Stimulated activated CD8-positive, alpha-beta memory T cell treated with anti-CD3 and anti-CD28 coated beads, Interleukin-4, amount 100 ng/mL, for 48 hours (primary cell): ENCODE data around the gene JAK3.

Source experiments
- DNase-seq: peaks from one replicate; pipeline ENCODE4 v3.0.0-alpha.2; 2020

JAK3 gene

GRCh38 chr19:17837972-17838371 lies 9.8 kb downstream of the JAK3 start:
- no peak for DNase-seq

- DNase-seq: no peak
Measured at GRCh38 chr19:17836530-17836929, 11.3 kb downstream of the JAK3 start.

- DNase-seq: no peak
Measured at GRCh38 chr19:17835182-17836006, 12.4 kb downstream of the JAK3 start.

- DNase-seq: no peak
Measured at GRCh38 chr19:17834350-17835181, 13.2 kb downstream of the JAK3 start.

GRCh38 chr19:17832443-17833208 lies 15.2 kb downstream of the JAK3 start:
- no peak for DNase-seq

DNA sequence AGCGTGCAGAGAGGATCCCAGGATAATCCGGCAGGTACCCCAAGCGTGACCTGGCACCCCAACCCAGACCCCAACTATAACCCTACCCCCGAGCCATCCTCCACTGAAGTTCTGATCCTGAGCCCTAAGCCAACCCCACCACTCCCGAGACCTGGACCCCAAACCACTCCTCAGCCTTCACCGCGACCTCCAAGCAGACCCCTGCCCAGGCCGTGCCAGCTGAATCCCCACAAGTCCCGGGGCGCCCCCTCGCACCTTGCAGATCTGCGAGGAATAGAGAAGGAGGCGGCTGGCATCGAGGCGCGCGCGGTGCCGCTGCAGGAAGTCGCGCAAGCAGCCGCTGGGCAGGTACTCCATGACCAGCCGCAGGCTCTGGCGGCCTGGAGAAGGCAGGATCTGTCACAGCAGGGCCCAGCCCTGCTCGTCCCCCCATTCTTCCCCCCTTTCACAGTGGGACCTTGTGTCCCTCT lies 16.3 kb downstream of the JAK3 start:
- DNase-seq: no peak

- peak; percentile 83 for DNase-seq
Measured at GRCh38 chr19:17830567-17831418, 17.0 kb downstream of the JAK3 start.

DNA sequence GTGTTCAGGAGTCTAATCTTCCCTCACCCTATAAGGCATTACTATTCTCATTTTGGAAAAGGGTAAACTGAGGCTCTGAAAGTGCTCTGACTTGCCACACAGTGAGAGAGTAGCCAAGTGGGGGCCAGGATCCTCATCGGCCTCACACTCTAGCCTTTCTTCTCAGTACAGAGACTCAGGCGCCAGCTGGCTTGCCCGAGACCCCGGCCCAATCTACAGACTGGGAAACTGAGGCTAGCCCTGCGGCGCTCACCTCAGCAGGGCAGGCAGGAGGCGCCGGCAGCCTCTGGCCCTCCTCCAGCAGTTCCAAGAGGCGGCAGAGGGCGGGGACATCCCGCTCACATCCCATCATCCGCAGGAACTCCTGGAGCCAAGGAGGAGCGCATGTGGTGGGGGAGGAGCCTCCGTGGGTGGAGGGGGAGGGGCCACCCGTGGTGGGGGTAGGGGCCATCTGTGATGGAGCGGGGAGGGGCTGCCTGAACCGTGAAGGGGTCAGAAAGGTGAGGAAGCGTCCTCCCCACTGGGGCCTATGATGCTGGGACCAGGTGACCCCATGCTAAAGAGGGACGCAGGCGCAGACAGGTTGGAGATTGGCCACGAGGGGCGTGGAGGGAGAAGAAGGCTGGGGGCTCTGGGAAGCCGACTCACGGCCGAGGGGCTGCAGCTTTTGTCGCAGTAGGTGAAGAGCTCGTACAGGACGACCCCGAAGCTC lies 17.8 kb downstream of the JAK3 start:
- DNase-seq: no peak

GRCh38 chr19:17826508-17827056 lies 21.2 kb downstream of the JAK3 start:
- no peak for DNase-seq

DNA sequence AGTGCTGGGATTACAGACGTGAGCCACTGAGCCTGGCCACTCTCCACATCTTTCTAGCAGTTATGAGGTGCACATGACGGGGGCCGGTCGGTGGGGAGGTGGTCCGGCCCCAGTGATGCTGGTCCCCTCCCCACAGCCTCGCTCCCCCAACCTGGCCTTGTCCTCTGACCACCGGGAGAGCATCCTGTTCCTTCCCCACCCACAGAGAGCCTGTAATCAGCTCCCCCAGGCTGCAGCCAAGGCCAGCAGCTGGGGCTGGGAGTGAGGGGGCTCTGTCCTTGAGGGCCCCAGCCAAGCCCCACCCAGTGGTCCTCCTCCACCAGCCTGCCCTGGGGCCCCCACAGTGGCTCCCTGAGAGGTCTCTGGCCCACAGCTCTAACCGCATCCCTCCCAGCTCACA lies 23.4 kb downstream of the JAK3 start:
- DNase-seq: no peak

GRCh38 chr19:17821190-17821589 lies 26.6 kb downstream of the JAK3 start, which contains the start of gene INSL3:
Gene INSL3, minus strand, starts transcription at chr19:17821519. Its CDS starts 13 bp downstream, at chr19:17821506.
- DNase-seq: no peak

DNA sequence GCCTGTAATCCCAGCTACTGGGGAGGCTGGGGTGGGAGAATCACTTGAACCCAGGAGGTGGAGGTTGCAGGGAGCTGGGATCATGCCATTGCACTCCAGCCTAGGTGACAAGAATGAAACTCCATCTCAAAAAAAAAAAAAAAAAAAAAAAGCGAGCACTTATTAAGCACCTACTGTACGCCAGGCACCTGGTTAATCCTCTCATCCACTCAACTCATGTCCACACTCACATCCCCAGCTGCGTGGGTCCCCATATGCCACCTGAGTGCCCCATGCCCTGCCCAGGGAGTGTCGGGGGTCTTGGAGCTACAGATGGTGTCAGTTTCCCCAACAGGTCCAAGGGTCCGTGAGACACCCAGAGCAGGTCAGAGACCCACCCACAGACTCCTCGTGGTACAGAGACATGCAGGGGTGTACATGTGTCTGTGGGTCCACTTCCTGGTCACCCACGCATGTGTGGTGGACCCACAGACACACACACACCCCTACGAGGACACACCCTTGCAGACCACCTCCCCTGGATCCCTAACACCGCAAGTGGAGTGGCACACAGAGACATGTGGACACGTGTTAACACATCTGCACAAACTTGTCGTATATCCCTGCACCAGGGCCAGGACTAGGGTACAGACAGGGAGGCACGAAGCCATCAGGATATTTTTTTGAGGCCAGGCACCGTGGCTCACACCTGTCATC lies 30.0 kb downstream of the JAK3 start:
- DNase-seq: no peak

GRCh38 chr19:17812099-17812498 lies 35.7 kb downstream of the JAK3 start:
- DNase-seq: no peak

- DNase-seq: no peak
Measured at GRCh38 chr19:17811681-17812080, 36.1 kb downstream of the JAK3 start.

- no peak for DNase-seq
Measured at GRCh38 chr19:17811103-17811502, 36.7 kb downstream of the JAK3 start.

DNA sequence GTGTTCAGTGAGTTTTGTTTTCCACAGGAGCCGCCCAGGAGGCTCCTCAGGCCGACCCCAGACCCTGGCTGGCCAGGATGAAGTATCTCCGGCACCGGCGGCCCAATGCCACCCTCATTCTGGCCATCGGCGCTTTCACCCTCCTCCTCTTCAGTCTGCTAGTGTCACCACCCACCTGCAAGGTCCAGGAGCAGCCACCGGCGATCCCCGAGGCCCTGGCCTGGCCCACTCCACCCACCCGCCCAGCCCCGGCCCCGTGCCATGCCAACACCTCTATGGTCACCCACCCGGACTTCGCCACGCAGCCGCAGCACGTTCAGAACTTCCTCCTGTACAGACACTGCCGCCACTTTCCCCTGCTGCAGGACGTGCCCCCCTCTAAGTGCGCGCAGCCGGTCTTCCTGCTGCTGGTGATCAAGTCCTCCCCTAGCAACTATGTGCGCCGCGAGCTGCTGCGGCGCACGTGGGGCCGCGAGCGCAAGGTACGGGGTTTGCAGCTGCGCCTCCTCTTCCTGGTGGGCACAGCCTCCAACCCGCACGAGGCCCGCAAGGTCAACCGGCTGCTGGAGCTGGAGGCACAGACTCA lies 40.0 kb downstream of the JAK3 start:
- no peak for DNase-seq

DNA sequence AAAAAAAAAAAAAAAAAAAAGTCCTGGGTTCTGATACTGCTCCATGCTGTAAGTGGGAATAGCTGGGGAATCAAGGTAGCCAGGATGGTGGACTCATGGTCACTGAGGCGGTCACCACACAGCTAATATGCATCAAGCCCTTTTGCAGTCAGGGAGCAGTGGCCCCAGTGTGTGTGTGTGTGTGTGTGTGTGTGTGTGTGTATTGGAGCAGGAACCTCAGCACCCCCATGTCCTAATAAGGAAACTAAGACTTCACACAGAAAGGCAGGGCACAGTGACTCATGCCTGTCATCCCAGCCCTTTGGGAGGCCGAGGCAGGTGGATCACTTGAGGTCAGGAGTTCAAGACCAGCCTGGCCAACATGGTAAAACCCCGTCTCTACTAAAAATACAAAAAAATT lies 40.8 kb downstream of the JAK3 start:
- DNase-seq: no peak

DNA sequence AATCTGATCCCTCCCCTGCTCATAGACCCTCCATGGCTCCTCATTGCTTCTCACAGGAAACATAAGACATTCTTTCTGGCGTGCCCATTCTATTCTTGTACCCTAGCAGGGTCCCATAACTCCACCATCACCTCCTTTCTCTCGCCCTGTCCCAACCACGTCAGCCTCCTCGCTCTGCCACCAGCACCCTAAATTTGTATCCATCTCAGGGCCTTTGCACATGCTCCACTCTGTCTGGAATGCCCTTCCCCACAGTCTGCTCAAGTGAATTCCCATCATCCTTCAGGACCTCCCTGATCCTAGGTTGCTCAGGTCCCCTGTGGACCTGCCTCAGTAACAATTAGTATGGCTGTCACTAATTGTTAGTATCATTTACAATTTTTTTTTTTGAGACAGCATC lies 42.4 kb downstream of the JAK3 start:
- no peak for DNase-seq

GRCh38 chr19:17803264-17803896 lies 44.4 kb downstream of the JAK3 start:
- no peak for DNase-seq
